ENCODE data around the gene PIK3R3.

PIK3R3 gene

DNA sequence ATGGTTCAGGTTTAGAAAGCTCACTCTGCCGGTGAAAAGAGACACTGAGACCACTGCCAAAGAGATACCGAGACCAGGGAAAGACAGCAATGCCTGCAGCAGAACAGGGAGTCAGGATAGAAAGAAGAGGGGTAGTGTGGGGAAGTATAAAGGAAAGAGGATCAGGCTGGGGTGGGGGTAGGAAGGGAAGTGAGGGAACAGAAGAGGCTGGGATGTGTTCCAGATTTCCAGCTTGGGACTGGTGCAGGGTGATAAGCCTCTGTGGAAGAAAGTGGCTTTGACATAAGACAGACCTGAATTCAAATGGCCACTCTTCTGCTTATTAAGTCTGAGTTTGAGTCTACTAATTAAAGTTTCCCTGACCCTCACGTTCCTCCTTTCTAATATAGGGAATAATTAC lies 105.9 kb downstream of the PIK3R3 start:
- DNase-seq (ENCODE audit: low spot score), result no peak

DNA sequence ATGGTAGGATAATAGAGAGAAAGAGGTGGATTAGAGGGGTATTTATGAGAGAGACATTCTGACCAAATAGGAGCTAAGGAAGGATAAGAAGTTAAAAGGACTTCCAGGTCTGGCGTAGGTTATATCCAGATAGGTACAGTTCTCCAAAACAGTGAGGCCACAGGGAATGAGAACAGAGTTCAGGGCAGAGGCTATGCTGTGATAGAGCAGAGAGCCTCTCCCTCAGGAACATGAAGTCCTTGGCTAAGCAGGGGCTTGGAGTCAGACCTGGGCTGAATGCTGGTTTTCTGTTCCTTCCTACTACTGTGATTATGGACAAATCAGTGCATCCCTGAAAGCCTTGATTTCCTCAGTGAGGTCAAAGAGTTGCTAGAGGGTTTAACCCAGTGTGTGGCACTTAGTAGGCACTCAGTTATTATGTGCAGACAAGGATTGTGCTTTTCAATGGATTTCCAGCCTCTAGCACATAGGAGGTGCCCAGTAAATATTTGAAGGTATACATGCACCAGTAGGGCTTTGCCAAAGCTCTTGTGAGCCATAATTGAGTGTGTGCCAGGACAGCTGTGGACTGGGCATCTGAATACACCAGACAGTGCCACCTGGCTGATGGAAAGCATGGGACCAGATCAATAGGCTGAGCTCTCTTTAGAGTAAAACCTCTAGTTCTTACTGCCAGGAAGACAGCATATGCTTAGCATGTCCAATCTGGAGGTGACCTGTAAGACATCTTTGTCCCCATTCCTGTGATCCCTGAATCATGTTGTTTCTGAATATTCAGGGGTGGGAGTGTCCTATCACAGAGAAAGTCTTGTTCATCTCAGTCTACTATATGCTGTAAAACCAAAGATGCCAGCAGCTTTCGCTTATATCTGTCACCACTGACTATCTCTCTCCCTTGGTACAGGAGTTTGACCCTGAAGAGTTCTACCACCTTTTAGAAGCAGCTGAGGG lies 111.1 kb downstream of the PIK3R3 start:
- DNase-seq (ENCODE audit: low spot score), result no peak

DNA sequence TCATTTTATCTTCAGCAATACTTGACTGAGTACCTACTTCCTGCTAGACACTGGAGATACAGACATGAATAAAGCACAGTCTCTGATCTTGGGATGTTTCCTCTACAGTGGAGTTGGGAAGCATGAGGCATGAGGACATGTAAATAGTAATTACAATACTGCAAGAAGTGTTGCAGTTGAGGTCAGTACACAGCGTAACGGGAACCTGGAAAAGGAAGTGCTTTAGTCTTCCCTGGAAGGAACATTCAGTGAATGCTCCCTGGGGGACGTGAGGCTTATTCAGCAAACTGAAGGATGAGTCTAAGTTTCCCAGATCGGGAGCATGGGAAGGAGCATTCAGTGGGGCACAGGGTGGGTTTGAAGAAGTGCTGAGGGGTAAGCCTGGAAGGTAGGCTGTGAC lies 112.4 kb downstream of the PIK3R3 start:
- no peak for DNase-seq (ENCODE audit: low spot score)

DNA sequence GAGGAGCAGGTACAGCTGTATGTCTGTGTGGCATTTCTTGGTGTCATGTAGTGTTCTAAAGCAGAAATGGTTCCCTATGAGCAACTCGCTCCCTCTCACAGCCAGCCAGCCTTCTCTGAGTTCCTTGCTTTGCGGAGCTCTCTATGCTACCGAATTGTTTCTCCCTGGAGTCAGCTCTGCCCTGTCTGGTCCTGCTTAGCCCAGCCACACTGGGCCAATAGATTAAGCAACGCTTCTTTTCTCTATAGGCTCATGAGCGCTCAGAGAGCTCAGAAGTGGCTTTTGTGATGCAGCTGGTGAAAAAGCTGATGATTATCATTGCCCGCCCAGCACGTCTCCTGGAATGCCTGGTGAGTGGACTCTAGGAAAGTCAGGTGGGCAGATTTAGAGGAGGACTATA lies 113.1 kb downstream of the PIK3R3 start:
- no peak for DNase-seq (ENCODE audit: low spot score)

DNA sequence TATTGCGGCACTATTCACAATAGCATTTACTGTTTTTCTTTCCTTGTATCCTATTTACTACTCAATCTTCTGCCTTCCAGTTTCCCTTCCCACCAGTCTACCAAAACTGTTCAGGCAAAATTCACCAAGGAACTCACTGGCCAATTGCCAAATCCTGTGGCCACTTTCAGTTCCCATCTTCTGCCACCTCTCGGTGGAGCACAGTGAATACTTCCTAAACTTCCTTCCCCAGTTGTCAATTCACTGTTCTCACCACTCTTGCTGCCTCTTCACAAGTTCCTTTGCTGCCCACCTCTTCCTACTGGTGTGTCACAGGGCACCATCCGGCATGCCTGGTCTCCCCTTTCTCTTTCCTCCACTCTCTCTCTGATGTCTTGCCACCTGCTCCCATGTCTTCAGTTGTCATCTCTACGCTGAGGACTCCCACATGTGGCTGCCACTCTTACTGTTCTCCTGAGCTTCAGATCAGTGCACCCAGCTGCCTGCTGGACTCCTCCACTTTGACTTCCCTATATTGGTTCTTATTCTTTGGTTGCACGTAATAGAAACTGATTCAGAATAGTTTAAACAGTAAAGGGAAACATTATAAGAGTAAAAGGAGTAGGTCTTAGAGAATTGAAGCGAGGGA lies 114.4 kb downstream of the PIK3R3 start:
- no peak for DNase-seq (ENCODE audit: low spot score)

DNA sequence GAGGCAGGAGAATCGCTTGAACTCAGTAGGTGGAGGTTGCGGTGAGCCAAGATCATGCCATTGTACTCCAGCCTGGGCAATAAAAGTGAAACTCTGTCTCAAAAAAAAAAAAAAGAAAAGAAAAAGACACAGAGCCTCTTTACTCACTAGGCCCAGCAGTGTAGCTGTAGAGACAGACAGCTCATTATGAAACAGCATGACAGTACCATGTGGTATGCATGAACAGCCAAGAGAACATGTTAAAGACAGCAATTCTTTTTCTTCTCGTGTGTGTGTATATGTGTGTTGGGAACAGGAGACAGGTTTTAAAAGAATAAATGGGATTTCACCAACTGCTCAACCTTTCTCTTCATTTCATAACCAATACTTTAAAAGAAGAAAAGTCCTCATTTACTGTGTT lies 118.8 kb downstream of the PIK3R3 start:
- no peak for DNase-seq (ENCODE audit: low spot score)

DNA sequence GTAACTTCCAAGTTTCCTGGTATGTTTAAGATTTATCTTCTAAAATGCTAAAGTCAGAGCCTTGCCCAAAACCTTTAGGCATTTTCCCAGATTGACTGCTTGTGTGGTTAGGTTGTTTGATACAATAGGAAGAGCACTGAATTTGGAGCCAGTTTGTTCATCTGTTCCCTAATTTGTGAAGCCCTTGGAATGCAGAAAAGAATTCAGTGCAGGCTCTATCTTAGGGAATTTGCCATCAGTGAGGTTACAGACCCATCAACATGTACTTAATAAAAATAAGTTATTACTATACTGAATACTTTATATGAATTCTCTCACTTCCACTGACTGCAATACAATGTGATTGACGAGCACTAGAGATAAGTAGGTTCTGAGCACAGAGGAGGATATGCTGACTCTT lies 120.2 kb downstream of the PIK3R3 start:
- no peak for DNase-seq (ENCODE audit: low spot score)

DNA sequence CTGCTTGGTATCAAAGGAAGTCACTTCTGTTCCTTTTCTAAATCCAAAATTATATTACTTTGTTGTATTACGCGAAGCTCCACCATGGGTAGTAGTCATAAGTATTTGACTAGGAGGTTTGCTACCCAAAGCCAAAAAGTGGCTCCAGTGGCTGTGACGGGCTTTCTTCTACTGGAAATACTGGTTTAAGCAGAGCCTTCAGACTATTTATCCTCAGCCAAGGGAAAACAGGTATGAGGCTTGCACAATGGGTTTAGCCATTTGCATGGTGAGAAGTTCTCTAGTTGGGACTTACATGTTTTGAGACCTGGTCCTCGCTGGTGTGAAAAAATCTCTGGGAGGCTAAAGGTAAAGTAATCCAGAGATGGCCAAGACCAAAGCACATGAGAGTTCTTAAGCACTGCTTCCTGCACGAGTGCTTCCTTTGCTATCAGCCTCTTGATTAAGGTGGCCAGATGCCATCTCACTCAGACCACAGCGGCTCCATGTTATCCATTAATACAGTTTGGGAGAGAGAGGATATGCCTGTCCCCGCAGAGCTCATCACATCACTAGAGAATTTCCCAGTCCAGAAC lies 121.2 kb downstream of the PIK3R3 start:
- DNase-seq (ENCODE audit: low spot score), result no peak

DNA sequence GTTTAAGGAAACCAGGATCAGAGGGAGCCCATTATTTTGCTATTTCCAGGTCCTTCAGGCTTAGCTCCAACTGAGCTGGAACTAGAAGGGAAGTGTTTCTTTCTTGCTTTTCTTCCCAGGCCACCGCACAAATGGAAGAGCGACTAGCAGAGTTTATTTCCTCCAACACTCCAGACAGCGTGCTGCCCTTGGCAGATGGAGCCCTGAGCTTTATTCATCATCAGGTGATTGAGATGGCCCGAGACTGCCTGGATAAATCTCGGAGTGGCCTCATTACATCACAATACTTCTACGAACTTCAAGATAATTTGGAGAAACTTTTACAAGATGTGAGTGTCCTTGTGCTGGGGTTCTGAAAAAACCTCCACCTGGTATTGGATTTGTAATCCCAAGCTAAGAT lies 121.8 kb downstream of the PIK3R3 start:
- no peak for DNase-seq (ENCODE audit: low spot score)

DNA sequence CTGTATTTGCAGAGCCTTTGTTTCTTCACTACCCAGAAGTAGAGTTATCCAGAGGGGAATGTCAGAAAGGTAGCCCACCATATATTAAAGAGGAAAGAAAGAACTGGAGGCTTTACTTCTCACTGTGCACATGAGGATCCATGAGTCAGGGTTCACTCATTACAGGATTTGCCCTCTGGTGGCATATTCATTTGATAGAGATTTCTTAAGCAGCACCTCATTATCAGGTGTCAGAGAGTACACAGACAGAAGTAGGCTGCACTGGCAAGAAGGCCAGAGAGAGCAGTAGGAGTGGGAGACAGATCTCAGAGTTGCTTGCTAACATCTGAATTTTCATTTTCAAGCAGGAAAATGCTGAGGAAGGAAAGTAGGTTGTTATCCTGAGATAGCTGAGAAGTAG lies 123.8 kb downstream of the PIK3R3 start:
- no peak for DNase-seq (ENCODE audit: low spot score)

DNA sequence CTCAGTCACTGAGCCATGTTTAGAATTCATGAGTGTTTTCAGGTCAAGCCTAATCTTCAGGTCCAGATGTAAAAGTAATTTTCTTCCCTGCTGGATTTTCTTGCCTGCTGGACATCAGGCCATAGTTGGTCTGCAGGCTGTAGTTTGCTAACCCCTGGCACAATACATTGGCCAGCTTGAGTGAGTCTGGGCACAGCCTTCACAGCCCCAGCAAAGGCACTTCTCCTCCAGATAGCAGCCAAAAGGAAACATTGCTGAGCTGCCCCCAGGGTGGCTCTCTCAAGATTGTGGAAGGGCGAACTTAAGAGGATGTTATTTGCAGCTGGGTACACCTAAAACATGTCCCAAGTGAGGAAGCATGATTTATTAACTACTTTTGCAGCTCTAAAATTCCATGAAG lies 126.8 kb downstream of the PIK3R3 start:
- DNase-seq (ENCODE audit: low spot score), result no peak

DNA sequence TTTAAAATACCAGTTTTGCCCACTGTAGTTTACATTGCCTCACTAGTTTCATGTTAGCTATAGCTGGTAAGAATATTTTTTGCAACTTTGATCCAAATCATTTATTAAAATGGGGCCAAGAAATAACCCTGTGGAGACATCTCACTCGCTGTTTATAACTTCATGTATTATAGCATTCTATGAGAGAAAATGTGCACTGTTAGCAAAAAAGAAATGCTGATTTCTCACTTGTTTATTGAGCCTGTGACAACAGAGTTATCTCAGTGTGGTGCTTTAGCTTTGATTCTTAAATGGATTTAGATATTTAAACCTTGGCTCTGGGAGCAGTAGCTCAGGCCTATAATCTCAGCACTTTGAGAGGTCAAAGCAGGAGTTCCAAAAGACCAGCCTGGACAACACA lies 127.9 kb downstream of the PIK3R3 start:
- DNase-seq (ENCODE audit: low spot score), result no peak

DNA sequence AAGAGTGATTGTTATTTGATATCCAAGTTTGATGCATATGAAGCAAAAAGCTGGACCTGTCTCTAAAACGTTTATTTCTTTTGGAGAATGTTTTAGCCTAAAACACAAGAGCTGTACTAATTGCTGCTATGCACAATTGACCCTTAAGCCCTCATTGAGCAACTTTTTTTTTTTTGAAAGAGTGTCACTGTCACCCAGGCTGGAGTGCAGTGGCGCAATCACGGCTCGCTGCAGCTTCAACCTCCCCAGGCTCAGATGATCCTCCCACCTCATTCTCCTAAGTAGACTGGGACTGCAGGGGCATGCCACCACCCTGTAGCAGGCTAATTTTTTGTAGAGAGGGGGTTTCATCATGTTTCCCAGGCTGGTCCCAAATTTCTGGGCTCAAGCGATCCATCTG lies 129.1 kb downstream of the PIK3R3 start:
- no peak for DNase-seq (ENCODE audit: low spot score)

DNA sequence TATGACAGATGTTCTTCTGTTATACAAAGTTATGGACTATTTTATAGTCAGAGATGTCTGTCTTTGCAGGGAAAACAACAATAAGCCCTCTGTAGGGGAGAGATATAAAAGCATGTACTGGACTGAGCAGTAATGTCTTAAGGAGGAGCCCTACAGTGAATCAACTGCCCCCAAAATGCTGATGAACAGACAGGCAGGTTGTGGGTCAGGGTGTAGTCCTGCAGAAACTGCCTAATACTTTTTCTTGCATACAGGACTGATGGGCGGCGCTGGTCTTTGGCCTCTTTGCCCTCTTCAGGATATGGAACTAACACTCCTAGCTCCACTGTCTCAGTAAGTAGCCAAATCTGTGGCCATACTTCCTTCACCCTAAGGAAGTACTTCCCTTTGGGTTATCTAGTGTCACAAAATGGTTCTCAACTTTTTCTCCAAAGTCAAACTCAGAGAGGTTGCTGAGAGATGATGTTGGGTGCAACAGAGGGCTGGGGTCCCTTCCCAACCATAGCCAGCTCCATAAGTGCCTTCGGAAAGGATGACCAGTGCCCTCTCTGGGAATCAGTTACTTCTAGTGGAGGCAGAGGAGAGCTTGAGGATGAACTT lies 129.8 kb downstream of the PIK3R3 start:
- no peak for DNase-seq (ENCODE audit: low spot score)

DNA sequence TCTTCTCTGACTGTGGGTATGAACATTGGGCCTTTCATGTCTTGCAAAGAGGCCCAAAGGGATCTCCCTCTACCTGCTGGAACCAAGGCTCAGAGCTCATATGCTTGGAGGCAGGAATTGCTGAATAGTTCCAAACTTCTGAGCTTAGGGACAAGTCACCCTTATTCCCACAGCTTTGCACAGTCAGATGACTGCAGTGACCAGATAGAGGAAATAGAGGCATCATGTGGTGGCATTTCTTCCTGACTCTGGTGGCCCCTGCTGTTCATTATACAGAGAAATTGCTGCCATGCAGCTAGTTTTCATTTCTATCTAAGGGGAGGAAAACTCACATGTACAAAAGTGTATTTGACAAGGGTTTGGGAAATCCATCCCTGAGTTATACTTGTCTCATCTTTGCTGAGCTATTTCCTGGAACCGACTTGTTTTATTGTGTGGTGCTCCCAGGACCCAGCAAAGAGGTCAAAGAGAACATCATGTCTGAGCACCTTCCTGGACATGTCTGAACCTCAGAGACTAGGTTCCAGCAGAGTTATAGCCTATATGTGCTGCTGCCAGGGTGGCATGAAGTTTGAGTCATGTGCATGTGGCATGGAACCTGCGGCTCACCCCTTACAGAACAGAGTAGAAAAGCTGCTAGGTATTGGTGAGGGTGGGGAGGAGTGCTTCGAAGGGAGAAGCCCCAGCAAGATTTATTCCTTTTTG lies 131.2 kb downstream of the PIK3R3 start:
- DNase-seq (ENCODE audit: low spot score), result no peak

DNA sequence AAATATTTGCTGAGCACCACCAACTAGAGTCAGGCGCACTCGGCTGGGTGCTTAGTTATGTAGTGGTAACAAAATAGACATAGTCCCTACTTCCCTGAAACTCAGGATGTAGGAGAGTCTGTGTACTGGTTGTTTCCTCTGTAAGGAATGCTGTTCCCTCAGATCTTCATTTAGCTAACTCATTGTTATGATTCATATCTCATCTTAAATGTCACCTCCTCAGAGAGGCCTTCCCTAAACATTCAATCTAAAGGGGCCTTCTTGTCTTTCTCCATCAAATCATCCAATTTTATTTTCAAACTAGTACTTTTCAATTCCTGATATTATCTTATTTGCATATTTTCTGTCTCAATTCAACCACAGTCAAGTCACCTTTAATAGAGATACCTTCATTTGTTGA lies 132.9 kb downstream of the PIK3R3 start:
- DNase-seq (ENCODE audit: low spot score), result no peak

DNA sequence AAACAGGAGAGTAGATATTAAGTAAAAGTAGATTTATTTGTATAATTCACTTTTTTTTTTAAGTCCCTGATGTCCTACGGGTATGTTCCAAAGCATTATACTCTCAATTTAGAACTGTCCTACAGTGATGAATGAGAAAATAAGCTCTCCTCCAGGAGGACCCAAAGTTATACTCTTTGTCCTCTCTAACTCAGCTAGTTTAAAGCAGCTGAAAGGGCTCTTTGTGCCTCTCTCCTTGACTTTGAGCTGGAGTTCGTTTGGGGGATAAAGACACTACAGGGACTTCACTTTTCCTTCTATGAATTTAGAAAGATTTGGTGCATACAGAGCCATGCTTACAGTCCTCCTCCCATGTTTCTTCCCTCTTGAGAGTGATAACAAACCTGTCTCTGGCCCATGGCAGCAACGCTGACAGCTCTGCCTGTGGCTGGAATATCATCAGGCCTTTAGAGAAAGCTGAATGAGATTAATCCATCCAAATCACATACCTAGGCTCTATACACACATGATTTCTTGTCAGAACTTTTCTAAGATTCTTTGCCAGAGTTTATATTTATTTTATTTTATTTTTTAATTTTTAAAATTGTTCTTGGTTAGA lies 134.3 kb downstream of the PIK3R3 start:
- no peak for DNase-seq (ENCODE audit: low spot score)

DNA sequence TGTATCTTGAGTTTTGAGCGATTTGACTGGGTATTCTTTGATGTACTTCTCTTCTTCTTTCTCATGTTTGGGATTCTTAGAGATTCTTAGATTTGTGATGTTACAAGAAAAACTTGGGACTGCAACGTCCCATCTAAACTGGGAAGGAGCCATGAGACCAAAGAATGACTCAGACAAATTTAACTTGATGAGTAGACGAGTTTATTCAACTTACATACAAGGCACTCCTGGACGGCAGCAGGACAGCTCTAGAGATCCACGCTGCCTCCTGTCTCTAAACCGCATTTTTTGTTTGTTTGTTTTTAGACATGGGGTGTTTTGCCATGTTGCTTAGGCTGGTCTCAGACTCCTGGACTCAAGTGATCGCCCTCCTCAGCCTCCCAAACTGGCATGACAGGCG lies 137.1 kb downstream of the PIK3R3 start:
- DNase-seq (ENCODE audit: low spot score), result no peak

DNA sequence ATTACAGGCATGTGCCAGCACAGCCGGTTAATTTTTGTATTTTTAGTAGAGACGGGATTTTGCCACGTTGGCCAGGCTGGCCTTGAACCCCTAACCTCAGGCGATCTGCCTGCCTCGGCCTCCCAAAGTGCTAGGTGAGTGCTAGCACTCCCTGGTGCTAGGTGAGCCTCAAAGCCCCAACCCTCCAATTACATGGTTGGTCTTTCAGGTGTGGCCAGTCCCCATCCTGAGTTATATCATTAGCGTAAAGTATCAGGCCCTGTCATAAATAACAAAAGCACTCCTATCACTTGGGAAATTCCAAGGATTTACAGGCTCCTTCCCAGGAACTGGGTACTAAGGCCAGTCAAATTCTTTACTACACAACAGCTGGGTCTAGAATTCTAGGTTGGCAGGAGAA lies 138.0 kb downstream of the PIK3R3 start:
- DNase-seq (ENCODE audit: low spot score), result no peak

All from CD4-positive, alpha-beta T cell treated with Interleukin-2 at 100 ng/mL for 4 hours (primary cell).